ENCODE measurements around the gene TMEM150A.
A peak's percentile ranks its signal among the peaks of the same experiment; 100 is the strongest.
"Not testable (repeated sequence)": the region's sequence is repeated elsewhere in the genome, so short reads cannot be mapped to it uniquely, and the experiment has no call there.

TMEM150A gene

DNA sequence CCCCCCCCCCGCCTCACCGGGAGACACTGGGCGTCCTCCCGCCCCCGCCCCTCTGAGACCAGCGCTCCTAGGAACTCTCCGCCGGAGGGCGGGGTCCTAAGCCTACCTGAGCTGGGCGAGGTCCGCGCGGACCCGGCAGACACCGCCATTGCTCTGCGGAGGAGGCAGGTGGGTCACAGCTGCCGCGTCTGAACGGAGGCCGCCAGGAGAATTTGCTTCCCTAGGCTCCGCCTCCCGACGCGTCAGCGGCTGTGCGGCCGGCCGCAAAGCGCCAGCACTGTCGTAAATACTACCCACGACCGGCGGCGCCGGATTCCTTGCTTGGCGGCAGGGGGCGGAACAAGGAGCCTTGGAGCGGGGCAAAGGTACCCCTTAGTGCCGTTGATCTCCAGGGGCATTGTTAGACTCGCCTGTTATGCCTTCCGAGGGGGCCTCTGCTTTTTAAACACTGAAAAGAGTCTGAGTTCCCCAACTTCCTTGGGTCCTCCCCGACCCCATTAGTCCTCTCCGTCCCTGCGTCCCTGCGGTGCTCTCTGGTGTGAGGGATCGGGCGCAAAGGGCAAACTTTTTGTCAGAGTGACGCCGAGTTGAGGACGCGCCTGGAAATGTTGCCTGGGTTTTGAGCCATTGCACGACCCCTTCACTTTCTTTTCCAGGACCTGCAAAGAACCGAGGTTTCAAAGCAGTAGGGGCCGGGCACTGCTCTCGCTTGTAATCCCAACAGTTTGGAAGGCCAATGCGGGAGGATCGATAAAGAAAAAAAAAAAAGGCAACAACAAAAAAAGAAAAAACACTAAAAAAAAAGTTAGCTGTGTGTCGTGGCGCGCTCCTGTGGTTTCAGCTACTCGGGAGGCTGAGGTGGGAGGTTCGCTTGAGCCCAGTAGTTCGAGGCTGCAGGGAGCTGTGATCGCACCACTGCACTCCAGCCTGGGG is 41.0 kb downstream of the TMEM150A start, which contains the start of gene GGCX:
Gene GGCX, minus strand, starts transcription at position 214 of the 933 bp plus-strand sequence. Its CDS starts 65 bp downstream, at position 149.
- DNase-seq: peak; percentile 94 to 97

DNA sequence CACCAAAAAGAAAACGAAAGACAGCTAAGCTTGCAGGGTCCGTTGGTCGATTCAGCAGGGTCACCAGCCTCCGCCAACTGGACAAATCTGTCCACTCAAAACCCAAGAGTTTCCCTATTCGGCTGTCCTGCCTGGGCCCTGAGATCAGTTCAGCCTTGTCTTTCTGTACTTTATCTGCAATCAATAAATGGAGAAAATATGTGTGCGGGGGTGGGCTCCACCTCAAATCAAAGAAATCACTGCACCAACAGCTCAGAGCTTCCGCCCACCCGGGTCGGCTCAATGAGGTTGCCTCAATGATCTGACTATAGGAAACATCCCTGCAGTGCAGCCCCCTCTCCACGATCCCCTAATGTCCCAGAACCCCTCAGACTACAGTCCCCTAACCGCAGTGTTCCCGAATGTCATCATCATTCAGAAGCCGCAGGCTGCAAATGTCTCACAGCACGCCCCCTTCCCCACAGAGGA is 41.7 kb downstream of the TMEM150A start:
- DNase-seq: no peak

DNA sequence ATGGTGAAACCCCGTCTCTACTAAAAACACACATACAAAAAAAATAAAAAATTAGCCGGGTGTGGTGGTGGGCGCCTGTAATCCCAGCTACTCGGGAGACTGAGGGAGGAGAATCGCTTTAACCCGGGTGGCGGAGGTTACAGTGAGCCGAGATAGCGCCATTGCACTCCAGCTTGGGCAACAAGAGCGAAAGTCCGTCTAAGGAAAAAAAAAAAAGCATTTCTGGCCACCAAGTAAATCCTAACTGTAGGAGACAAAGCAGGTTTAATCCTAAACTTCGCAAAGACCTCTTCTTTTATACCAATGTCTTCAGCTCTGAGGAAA is 42.1 kb downstream of the TMEM150A start:
- not testable (repeated sequence) for DNase-seq

DNA sequence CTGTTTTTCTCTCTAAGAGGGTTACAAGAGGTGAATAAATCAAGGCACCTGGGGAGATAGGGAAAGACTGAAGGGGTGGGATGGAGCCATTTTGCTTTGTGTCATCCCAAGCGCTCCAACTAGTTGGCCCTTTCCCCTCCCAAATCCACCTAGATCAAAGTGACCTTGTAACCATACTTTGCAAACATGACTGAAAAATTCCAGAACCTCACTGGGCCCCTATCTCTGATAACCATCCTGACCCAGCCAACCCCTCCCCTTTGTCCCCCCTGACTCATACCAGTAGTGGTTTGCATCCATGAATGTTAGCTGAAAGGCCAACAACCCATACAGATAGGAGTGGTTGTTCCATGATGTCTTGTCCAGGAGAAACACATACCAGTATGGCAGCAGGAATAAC is 44.3 kb downstream of the TMEM150A start:
- DNase-seq: no peak

DNA sequence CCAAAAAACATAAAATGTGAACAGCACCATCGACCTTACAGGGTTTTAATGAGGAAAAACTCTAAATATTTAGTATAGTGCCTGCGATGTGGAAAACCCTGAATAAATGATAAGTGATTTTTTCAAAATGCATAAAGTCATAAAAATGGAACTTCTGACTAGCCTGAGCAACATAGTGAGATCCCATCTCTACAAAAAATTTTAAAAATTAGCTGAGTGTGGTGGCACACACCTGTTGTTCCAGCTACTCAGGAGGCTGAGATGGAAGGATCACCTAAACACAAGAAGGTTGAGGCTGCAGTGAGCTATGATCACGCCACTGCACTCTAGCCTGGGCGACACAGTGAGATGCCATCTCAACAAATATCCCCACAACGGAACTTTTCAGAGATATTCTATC is 45.4 kb downstream of the TMEM150A start:
- no peak for DNase-seq

DNA sequence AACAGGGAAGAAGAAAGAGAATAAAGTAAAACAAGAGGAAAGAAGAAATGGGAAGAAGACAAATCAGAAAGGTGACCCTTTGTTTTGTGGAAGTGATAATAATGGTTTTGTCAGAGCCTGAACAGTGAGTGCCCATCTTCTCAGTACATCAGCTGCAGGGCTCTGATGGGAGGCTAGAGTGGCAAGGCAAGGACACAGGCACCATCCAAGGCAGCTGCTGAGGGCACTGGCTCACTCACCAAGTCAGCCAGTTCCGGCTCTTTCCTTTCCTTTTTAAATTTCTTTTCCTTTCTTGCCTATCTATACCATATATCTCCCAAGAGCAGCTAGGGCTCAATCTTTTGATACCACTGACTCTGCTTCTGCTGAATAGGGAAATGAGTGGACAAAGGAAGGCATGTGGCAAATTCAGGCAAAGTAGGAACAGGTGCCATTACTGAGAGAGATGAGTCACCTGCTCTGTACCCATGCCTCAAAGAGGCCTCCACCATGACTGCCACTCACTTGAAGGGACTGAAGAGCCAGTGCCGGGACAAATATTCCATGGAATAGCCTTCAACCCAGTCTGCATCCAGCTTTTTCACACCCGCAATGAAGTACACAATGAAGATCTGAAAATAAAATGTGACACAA is 47.4 kb downstream of the TMEM150A start:
- DNase-seq: no peak

DNA sequence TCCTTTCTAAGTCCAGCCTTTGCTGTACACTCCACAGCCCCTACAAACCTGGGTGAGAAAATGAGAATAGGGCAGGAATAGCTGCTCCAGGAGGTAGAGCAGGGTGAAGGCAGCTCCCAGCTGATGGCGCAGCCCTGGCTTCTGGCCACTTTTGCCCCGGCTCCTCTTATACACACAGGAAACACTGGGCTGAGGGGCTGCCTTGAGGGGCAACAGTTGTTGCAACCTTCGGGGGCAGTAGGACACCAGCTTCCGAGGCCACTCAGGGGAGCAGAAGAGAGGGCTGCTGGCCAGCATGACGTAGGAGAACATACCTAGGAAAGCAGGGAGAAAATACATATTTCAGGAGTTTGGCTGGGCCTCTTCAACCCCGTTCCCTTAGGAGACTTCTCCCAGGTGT is 49.3 kb downstream of the TMEM150A start:
- no peak for DNase-seq

DNA sequence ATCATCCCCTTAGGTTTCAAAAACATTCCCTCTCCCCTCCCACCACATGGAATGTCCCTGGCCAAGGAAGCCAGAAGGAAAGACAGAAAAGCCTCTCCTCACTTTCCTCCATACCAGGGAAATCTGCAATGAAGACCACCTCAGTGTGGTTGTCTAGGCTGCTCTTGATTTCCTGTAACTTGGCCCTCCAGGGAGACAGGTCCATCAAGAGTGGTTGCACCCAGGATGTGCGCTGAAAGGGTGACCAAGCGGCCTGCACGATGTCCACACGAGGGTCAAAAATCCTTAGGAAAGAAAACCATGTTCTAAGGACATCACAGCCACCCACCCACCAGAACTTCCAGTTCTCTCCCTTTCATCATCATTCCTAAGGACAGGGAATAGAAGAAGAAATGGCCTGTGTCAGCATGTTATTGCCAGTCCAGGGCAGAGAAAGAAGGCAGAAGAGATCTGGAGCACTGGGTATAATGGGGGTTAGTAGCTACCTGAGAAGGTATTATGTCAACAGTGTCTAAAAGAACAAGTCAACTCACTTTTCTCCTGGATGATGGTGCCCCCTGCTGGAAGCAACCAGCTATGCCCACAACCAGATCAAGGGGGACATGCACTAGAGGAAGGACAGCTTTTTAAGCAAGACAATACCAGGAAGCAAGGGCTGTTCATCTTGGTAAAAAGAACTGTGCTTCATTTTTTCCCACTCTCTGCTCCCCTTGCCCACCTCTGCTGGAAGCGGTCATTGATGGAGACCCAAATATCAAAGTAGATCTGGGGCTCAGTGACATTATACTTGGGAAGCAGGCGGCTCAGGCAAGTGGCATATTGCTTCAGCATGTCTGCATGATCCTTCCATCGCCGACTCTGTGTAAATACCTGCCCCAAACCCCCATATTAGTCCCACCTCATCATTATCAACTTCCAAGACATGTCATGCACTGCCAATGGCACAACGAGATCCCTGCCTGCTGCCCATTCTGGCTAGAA is 50.5 kb downstream of the TMEM150A start:
- peak; percentile 48 to 75 for DNase-seq

DNA sequence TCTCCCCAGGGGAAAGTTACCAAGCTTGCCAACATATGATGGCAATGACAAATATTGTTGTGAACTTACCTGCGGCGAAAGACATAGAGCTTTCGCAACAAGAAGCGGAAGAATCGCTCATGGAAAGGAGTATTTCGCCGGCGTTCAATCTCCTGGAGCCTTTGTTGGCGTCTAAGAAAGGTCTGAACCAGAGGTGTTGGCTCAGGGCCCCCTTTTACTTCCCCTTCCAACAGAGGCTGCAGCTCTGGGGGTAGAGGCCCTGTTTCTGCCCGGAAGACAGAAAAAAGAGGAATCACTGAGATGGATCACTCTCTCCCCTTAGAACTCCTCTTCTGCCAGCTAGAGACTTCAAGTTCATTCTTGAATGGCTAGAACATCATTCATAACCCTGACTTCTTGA is 52.0 kb downstream of the TMEM150A start:
- no peak for DNase-seq

DNA sequence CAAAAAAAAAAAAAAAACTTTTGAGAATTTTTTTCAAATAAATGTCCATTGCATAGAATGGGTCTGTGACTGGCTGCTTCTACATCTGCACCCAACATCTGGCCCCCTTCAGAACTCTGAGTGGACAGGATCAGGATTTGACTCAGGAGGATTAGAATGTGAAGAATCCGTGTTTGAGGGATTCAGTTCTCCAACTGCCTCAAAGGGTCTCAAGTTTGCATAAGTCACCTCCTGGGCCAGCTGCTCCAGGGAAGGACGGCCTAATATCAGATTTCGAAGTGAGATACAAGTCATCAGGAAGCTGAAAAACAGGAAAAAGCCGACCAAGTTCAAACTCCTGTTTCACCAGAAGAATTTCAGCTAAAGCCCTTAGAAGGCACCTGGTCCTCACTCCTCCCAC is 52.7 kb downstream of the TMEM150A start:
- no peak for DNase-seq

DNA sequence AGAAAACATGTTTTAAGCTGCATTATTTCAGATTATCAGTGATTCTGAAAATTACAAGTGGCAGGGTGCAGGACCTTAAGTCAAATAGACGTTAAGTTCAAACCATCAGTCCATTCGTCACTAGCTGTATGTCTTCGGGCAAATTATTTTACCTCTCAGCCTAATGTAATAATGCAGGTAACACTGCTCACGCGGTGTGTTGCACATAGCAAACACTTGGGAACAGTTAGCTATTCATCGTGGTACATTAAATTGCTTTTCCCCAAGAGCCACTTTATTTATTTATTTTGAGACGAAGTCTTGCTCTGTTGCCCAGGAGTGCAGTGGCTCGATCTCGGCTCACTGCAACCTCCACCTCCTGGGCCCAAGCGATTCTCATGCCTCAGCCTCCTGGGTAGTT is 53.4 kb downstream of the TMEM150A start:
- DNase-seq: no peak

DNA sequence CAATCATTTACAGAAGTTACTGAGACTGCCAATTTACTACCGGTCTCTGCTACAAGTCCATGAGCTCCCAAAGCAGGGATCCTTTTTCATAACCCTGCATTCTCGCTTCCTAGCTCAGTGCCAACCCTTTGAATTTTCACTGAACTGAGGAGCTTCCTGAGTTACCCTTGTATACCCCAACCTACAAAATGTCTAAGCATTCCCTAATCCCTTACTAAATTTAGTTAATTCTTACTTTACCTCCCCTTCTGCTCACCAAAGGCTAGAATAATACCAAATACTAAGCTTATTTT is 53.9 kb downstream of the TMEM150A start:
- no peak for DNase-seq
